ENCODE data around the gene RBKS.

GRCh38 chr2:27932396-27932795 is 42.2 kb upstream of the RBKS start:
- TF ChIP-seq, protein P1, sequence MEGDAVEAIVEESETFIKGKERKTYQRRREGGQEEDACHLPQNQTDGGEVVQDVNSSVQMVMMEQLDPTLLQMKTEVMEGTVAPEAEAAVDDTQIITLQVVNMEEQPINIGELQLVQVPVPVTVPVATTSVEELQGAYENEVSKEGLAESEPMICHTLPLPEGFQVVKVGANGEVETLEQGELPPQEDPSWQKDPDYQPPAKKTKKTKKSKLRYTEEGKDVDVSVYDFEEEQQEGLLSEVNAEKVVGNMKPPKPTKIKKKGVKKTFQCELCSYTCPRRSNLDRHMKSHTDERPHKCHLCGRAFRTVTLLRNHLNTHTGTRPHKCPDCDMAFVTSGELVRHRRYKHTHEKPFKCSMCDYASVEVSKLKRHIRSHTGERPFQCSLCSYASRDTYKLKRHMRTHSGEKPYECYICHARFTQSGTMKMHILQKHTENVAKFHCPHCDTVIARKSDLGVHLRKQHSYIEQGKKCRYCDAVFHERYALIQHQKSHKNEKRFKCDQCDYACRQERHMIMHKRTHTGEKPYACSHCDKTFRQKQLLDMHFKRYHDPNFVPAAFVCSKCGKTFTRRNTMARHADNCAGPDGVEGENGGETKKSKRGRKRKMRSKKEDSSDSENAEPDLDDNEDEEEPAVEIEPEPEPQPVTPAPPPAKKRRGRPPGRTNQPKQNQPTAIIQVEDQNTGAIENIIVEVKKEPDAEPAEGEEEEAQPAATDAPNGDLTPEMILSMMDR (conservative IDR thresholded peaks at IDR 0.05 in 1 of 2, IDR thresholded peaks at IDR 0.05 in 1 of 2; ENCODE audit: extremely low read depth in 1 of 2, insufficient read depth in 1 of 2, low read depth in 1 of 2, low read length in 2 of 2), result no peak
- TF ChIP-seq EZH2 (IDR thresholded peaks at IDR 0.05; ENCODE audit: borderline replicate concordance, low read length), result no peak

Measured in mammary epithelial cell (primary cell).